Superior temporal gyrus (tissue), 1 donor: ENCODE data around the gene XRCC3.
A peak's percentile ranks its signal among the peaks of the same experiment; 100 is the strongest.

ENCODE experiments used
- DNase-seq: peaks from one replicate; pipeline ENCODE4 v3.0.0-alpha.2; 2016; ENCODE audit errors: extremely low spot score

XRCC3 gene

GRCh38 chr14:103715052-103716000 lies at the start of gene XRCC3, which contains the start of gene ZFYVE21:
XRCC3 (minus strand) TSS chr14:103715451; CDS start chr14:103711087, 4,364 bp downstream.
ZFYVE21 (plus strand) TSS chr14:103715810; CDS start chr14:103715842, 32 bp downstream.
- DNase-seq: peak; percentile 99

DNA sequence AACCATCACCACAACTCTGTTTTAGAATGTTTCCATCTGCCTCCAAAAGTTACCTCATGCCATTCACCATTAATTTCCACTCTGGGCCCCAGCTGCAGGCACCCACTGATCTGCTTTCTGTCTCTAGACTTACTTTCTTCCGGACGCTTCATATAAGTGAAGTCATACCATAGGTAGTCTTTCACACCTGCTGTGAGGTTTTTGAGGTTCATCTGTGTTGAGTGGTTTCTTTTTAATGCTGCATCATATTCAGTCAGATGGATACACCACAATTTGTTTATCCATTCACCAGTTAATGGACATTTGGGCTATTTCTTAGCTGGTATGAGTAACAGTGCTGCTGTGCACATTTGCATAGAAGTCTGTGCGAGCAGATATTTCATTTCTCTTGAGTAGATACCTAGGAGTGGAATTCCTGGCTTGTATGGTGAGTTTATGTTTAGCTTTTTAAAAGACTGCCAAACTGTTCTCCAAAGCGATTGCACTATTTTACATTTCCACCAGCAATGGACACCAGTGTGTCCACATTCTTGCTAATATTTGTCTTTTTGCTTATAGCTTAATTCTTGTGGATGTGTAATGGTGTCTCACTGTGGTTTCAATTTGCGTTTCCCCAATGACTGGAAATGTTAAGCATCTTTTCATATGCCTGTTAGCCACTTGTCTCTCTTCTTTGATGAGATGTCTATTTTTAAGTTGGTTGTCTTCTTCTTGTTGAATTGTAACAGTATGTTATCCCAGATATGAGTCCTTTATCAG lies 48.7 kb upstream of the XRCC3 start:
- no peak for DNase-seq

DNA sequence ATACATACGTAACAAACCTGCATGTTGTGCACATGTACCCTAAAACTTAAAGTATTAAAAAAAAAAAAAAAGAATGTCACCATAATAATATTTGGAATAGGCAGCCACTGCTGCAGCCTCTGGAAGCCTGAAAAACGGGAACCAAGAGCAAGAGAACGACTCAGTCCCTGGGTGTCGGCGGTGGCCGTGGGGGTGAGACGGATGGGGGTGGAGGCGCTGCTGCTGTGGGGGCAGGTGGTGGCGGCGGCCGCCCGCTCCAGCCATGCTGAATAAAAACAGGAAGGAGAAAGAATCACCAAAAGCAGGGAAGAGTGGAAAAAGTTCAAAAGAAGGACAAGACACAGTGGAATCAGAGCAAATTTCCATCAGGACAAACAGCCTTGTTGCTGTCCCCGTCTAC lies 47.3 kb upstream of the XRCC3 start:
- DNase-seq: no peak

- DNase-seq: no peak
Observed at GRCh38 chr14:103762036-103762435, 46.8 kb upstream of the XRCC3 start.

DNA sequence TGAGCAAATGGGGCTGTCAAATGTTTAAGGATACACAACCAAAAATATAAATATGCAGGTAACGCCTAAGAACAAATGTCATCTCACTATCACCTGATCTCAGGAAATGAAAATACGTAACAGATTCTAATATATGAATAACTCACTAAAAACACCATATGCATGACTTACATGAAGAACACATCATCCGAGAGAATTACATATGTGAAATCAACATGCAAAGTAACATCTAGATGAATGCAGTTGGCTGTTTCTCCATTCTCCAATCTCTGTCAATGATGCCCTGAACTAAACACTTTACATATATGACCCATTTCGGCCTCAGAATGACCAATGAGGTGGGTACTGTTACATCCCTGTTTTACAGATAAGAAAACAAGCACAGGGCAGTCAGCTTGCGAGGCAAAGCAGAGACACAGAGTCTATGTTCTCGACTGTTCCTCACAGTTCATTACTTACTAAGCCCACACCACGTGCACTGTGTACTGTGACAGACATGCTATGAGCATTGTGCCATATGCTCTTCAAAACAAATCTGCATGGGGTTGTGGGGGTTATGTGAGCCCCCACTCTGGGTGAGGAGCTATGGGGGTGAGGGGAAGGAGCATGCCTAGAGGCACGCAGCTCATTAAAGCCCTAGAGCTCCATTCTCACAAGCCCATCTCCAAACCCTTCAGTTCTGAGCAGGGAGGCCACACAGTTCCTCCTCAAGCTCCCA lies 43.0 kb upstream of the XRCC3 start:
- no peak for DNase-seq

DNA sequence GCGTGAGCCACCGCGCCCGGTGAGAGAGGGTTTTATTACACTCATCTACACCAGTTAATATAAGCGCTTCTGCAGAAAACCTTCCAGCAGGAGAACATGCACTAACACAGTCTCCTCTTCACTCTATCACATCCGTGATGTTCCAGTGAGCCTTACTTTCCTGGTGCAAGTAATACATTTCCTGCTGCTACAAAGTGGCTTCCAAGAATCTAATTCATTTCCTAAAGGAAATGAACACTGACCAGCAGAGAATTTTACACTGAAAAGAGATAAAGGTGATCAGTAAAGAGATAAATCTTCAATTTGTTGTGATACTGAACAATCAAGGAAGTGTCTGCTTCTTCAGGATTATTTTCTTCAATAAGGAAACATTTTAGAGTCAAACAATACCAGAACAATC lies 39.8 kb upstream of the XRCC3 start:
- DNase-seq: no peak

DNA sequence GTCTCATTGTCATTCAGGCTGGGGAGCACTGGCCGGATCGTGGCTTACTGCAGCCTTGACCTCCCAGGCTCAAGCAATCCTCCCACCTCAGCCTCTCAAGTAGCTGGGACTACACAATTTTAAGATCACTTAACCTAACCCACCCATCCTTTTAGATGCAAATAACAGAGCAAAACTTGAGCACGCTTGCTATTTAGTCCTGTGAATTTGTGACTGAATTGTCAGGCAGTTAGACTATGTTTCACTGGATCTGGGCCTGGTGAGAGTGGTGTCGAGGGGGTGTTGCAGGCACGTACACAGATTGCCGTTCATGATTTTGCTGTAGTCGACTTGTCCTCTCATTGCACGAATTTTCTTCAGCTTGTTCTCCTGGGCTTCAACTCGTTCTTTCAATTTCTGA lies 38.5 kb upstream of the XRCC3 start:
- no peak for DNase-seq

DNA sequence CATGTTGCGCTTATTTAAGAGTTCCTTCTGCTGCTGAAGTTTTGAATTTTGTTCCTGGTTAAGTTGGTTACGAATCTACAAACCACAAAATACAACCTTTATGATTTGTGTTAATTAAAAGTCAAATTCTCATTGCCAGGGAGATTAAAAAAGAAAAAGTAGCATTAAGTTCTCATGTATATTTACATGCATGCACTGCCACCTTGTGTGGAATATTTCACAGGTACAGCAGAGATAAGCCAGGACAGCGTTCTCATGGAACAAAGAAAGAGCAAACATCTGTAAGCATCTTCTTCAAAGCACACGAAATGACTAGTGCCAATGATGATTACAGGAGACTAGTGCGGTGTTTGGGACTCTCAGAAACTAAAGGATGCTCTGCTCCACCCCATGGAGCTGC lies 34.6 kb upstream of the XRCC3 start:
- DNase-seq: no peak

- no peak for DNase-seq
Observed at GRCh38 chr14:103749452-103749851, 34.2 kb upstream of the XRCC3 start.

DNA sequence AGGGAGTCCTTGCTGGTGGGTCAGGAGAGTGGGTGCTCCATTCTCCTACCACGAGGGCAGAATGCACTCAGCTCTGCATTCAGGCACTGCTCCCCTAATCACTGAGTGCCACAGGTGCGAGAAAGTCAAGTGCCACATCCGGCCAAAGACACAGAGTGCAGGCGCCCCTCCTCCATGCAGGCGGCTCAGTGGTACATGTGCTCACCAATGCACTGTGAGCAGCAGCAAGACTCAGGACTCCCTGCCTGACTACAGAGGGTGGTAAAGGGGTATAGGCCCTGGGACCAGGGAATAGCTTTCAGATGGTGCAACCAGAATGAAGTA lies 33.2 kb upstream of the XRCC3 start:
- no peak for DNase-seq

DNA sequence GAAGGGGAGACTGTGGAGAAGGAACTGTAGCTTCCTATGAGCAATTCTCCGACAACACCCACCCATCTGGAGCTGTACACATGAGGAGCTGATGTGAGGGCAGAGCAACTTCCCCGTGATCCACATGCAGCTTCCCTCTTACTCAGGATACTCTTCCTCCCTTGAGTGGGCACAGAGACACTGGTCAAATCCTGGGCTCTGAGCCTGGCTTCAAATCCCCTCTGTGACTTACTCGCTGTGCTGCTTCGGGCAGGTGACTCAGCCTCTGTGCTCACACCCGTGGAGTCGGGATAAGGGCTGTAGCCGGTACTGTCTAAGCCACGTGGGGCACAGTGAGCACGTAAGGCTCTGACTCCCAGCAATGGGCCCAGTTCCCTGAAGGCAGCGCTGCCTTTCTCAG lies 31.4 kb upstream of the XRCC3 start:
- DNase-seq: no peak

GRCh38 chr14:103745424-103745823 lies 30.2 kb upstream of the XRCC3 start:
- no peak for DNase-seq

DNA sequence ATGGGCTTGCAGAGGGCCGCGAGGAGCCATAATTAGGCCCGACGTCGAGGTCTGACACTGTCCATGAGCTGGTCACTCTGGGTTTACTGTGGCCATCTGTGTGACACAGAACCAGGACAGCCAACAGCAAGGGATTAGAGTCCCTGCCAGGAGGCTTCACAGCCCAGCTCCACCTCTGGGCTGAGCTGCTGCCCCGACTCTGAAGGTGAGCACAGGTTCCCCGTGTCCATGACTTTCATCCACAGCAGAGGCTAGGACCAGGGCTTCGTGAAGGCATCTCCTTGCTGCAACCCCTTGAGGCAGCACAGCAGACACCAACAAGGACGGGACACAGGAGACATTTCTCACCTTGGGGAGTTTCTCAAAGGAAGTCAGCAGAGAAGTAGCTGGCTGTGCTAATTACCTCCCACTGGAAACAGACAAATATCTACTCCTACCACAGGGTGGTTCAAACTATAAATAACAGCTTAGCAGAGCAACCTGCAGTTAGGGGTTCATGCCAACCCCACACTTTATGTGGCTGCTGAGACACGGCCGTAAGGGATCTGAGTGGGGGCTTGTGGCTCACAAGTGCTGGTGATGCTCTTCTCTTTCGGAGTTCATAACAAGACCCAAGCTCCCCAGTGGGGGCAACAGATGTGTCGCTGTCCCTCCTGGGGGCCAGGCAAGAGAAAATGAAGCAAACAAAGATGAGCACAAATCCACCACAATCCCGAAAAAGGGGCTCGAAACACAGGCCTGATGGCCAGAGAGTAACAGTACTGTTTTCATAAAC lies 29.6 kb upstream of the XRCC3 start:
- DNase-seq: no peak

DNA sequence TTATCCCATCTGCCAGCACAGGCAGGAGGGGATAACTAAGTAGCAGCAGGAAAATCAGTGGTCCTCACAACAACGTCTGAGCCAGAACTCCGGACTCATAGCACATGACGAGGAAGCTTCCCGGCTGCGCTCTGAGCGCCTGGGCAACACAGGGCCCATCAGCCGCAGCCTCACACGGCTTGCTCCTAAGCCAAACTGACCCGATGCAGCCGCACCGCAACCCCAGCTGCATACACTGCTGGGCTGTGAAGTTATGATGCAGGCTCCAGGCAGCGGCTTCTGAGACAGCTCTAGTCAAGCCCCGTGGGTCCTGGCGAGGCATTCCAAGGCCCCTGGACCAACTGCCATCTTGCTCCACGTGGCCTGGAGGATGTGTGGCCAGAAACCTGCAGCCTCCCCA lies 28.4 kb upstream of the XRCC3 start:
- DNase-seq: no peak

- DNase-seq: no peak
Observed at GRCh38 chr14:103742499-103743255, 27.4 kb upstream of the XRCC3 start.

GRCh38 chr14:103741876-103742275 lies 26.6 kb upstream of the XRCC3 start:
- DNase-seq: no peak

DNA sequence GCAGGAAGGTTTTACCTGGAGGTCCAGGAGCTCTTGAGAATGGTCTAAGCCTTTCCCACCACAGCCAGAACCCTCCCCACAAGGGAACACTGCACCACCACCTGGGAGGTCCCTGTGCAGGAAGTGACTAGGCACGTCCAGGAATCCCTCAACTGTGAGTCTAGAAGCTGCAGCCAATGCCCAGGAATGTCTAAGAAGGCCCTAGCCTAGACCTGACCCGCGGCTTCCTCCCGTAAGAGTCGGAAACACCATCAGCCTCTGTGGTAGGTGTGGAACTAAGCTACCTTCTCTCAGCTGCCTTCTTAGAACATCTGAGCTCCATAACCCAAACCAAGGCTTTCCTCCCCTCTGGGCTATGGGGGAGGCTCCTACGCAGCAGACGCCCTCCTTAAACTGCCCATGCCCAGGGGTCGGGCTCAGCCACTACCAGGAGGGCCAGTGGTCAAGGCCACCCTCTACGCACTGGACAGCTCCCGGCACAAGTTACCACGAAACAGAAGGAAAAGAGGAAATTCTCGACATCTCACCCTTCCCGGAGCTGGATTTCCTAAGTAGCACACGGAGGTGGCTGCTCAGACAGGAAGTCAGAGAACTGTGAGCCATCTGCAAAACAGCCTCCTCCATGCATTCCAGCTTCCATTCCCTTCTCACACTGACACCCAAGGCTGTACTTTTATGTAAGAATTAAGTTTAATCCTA lies 25.9 kb upstream of the XRCC3 start:
- DNase-seq: no peak

DNA sequence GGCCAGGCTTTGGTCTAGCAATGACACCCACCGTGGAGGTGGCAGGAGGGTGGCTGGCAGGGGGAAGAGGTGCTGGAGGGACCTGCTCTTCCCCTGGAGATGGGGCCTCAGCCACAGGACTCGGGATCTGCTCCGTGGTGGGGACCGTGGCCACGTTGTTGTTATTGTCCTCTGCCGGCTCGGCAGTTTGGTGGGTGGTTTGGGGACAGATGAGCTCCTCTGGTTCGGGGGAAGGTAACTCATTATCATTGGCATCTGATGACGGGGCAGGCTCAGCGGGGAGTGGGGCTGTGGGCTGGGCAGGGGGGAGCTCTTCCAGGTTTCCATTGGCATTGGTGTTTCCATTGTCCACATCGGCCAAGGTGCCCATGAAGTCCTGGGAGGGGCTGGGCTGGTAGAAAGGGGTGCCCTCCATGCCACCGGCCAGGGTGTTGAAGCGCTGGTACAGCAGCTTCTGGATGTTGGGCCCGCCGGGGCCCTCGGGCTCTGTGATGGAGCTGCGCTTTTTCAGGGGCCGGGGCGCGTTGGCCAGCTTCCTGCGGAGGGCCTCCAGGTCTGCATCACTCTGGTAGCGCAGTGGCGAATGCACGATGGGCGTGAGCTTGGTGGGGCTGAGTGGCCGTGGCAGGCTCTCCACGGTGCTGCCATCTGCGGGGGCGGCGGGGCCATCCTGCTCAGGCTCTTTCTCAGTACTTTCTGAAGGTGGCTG lies 24.7 kb upstream of the XRCC3 start:
- DNase-seq: no peak

DNA sequence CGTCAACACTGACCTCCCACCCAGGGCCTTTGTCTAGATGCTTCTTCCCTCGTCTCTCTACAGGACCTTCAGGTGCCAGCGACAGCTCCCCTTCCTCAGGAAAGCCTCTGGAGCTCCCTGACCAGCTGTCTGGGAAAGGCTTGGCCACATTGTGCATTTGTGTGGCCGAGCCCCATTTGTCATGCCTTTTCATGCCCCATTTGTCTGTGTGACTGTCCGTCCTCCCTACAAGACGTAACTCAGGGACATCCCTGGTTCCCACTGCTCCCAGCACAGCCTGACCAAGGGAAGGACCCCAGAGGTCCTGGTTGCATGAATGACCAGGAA lies 24.2 kb upstream of the XRCC3 start:
- DNase-seq: no peak
